Hepatic stellate cell (primary cell): ENCODE data around the gene ME3.

ENCODE experiments used
- DNase-seq: peaks from one replicate; pipeline ENCODE4 v3.0.0; 2011; ENCODE audit warnings: low spot score

The ME3 gene

DNA sequence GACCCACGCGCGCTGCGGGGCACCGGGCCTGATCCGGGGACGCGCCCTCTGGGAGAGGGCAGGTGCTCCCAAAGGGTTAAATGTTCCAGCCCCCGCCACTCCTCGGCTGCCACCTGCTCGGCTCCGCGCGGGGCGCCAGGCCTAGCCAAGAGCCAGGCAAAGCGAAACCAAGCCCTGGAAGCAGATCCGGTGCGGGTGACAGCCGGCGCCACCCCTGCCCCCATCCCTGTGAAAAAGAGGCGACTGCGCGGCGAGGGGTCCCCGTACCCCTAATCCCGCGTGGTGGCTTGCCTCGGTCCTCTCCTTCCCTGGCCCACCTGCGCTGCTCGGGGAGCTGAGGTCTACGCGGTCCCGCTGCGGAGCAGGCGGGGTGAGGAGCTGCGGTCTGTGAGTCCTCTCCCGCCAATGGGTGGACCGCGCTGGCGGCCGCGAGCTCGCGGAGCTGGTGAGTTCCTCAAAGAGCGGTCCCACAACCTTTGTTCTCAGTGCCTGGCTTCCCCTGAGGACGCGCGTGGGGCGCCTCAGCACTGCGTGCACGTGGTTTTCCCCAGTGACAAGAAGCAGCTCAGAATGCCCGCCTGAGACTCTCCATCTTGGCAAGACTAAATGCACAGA lies at the start of gene ME3:
Gene ME3 (minus strand): TSS at position 610 of the 615 bp plus-strand sequence.
- DNase-seq: peak; percentile 54

DNA sequence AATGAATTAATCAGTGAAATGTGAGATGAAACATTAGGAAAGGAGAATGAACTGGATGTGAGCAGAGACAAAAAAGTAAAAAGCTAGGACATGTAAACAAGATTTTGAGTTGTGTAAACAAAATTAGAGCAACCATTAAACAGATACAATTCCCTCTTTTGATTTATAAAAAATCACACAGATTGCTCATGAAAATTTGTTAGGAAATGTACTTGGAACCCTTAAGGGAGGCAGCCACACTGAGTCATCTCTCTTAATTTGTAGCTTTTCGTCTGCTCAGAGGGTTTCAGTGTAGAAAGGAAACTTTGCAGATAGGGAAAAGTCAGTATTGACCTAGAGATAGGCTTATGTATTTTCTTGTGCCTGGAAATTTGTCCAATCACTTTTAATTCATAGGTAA lies 49.6 kb upstream of the ME3 start:
- DNase-seq: no peak

DNA sequence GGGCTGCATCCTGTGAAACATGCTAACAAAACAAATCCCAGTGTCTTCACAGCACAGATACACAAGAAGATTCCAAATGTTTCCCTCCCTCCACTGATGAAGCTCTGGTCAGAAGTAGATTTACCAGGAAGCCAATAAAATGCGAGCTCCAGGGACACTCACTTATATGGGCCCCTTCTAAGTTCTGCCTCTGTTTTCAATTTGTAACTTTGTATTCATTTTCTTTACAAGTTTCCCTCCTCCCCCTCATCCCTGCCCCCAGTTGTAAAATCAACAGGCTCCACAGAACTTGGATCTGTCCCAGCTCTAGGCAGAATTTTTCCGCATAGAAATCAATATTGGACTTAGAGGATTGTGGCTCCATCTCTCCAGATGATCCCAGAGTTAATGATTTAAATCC lies 48.1 kb upstream of the ME3 start:
- DNase-seq: no peak

DNA sequence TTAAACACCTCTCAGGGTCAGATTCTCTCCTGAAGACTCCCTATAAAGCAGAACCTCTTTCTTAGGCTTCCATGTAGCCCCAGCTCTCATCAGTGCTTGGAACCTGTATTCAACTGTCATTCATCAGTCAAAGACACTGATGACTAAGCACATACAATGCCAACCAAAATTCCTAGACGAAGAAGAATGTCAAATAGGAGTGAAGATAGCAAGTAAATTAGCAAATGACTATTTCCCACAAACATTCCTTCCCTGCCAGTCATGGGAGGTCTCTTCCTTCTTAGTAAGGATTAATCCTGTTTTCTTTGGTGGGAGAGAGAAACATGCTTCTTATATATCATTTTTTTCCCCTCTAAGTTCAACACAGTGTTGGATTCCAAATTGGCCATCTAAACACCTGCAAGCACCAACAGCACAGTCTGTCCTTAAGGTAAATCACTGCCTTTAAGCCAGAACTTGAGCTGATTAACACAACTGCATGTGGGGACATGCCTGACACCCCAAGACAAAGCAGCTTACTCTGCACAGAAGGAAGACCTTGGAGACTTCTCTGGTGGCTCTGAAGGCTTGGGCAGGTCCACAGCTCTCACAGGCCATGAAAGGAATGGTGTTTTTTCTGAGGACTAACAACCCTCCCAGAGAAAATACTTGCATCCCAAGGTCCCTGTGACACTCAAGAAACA lies 47.5 kb upstream of the ME3 start:
- DNase-seq: peak; percentile 53

DNA sequence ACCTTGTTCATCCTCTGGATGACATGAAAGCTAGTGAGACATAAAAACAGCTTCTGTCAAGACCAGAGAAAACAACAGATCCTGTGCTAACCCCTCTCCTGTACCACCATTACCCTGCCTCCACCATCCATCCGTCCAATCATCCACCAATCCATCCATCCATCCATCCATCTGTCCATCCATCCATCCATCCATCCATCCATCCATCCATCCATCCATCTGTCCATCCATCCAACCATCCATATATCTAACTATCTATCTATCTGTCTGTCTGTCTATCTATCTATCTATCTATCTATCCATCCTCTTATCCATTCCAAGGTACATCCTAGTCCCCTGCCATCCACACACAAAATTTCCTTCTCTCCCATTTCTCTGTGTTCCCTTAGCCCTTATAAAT lies 46.6 kb upstream of the ME3 start:
- no peak for DNase-seq

DNA sequence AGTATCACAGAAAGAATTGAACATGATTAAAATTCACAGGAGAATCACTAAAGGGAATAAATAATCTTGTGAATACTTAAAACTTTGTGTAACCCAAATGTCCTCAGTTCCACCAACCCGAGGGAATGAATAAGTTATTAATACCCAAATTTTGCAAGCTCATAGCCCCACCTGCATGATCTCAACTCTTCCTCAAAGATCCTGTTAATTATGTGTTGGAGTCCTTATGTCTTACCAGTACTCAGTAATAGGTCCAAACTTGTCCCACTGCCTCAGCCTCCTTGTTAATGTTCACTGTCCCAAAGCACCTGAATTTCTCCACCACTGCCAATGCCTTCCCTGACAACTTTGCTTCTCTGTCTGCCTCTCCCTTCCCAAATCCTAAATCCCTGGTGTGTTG lies 46.1 kb upstream of the ME3 start:
- no peak for DNase-seq

DNA sequence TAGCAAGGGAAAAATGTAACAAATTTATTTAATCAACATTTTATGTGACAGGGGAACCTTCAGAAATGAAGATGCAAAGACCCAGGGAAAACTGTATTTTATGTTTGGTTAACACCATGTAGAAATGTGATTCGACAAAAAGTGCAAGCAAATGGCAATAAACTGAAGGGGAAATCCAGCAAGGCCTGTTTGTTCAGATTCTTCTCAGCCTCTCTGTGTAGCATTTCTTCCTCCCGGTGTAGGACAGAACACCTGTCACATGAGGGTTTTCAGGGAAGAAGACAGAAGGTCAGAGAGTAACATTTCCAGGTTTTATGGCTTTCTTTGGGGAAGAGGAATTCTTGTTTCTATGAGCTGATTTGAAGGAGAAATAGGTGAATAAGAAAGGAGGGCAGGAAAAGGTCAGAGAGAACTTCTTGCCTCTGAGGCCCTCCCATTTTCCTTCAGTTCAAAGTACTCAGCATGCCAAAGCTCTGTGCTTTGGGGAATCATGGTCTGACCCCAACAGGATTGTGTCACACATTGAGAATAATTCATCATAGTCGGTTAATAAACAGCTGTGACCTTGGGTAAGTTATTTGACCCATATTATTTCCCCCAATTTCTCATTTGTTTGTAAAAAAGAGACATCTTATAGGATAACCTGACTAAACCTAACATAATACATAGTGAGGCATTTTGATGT lies 45.5 kb upstream of the ME3 start:
- no peak for DNase-seq

DNA sequence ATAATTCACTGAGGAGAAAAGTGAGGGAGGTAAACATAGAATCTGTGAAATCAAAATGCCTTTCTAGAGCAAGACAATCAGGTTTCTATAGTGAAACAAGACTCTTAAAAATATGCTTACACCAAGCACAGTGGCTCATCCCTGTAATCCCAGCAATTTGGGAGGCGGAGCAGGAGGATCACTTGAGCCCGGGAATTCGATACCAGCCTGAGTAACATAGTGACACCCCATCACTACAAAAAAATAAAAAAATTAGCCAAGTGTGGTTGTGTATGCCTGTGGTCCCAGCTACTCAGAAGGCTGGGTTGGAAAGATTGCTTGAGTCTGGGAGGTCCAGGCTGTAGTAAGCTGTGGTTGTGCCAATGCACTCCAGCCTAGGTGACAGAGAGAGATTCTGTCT lies 43.2 kb upstream of the ME3 start:
- DNase-seq: no peak

DNA sequence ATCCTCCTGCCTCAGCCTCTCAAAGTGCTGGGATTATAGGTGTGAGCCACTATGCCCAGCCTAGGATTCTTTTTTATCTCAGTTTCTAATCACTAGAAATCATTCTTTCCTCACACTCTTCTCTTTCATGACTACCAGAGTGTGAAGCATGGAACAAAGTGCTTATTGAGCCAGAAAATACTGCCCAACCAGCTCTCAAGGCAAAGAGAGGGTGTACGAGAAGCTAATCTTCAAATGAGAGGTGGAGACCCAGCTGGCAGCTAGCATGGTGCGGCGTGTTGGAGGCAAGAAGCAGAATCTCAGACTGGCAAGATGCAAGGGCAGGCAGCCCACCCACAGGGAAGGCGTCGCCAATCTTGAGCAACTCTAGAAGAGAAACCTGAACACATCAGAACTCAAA lies 41.1 kb upstream of the ME3 start:
- no peak for DNase-seq

DNA sequence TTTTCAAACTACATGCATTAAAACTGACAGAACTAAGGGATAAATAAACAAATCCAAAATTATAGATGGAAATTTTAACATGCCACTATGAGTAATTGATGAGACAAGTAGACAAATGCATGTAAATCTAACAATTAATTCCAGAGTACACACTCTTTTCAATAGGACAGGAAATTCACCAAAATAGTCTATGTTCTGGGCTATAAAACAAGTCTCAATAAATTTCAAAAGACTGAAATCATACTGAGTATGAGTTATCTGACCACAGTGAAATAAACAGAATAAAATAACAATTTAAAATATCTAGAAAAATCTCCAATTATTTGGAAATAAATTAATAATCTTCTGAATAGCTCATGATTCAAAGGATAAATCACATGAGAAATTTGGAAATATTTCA lies 38.5 kb upstream of the ME3 start:
- DNase-seq: no peak

DNA sequence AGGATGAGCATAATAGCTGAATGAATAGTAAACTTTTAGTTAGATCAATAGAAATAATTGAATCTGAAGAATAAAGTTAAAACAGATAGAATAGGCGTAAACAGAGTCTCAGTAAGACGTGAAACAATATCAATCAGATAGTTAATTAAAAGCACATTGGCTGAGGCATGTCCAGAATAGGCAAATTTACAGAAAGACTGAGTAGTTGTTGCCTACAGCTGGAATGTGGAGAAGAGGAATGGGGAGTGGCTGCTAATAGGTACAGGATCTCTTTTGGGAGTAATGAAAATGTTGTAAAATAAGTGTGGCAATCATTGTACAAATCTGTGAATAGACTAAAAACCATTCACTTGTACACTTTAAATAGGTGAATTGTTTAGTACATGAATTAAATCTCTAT lies 36.3 kb upstream of the ME3 start:
- no peak for DNase-seq

DNA sequence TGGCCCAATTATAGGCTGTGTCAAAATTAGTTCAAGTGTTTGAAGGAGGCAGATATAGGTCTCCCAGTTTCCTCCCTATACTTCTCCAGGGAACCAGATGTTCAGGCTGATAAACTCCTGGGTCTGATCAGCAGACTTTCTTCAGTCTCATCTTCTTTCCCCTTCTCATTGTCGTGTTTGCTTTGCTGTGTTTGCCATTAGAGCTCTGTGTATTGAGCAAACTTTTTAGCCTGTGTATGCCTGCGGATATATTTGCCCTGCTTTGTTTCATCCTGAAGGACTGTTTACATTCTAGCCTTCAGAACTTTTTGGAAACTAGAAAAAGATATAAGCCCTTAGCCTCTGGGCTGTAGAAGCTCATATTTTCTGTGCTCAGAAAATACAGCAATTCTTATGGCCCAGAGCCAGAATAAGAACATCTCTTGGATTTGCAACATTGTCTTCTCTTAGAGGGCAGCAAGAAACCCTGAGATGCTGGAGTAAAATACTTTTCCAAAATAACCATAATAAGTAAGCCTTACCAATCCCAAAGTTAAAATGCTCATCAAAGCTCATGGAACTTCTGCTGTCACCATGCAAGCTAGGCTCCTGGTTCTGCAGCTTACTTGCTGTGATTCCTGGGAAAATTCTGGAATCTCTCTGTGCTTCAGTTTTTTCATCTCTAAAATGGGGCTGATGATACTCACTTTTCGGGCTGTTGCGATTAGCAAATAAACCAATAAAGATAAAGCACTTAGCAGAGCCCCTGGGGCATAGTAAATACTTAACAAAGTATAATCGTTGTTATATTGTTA lies 34.1 kb upstream of the ME3 start:
- no peak for DNase-seq

DNA sequence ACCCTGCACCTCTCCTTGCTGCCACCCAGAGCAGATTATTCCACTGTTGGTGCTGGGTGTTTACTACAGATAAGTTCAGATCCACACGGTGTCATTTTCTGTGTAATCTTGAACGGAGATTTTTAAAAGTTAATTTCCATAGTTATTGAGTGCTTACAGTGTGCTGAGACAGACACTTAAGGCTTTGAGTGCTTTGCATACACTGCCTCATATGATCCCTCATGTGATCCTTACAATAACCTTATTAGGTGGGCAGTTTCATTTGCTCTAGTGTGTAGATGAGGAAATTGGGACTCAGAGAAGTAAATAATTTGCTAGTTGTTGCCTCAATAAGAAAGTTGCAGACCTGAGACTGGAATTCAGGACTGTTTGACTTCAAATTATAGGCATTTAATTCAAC lies 32.3 kb upstream of the ME3 start:
- DNase-seq: no peak

DNA sequence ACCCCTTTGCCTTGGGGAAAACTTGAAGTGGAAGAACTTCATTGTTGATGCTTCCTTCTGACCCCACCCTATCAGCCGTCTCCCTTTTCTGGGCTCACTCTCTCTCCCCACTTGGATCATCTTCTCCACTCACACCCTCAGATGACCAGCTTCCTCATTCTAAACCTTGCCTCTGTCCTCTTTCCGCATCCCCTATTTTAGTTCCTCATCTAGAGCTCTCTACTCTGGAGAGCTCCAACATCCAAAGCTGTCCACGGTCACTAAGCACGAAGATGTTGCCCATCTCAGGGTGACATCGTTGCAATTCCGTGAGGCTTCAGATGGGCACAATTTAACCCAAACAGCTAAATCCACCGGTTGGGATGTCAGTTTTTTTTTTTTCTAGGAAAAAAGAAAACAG lies 31.6 kb upstream of the ME3 start:
- DNase-seq: no peak

DNA sequence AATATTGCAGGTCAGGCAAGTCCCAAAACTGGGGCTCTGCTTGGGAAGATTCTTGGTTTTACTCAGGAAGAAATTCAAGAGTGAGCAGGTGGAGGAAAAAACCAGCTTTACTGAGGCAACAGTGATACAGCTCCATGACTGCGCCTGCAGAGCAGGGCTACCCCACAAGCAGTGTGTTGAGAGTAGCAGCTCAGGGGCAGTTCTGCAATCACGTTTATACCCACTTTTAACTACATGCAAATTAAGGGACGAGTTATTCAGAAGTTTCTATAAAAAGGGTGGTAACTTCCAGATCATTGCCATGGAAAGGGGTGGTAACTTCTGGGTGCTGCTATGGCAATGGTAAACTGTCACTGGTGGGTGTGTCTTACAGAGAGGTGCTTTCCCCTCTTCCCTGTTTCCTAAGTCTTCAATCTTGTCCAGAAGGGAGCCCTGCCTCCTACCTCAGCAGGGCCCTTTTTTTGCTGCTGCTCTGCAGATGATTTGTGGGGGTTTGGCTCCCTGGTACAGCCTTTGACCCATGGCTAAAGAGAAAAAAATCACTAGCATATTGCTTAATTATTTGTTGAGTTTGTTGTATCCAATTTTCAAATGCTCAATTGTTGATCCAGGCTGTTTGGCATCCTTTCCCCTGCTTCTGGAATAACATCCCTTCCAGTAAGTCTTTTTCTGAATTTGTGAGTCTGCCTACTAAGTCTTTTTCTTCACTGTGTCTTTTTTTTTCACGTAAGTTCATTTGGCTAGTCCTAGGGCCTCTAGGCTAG lies 30.0 kb upstream of the ME3 start:
- no peak for DNase-seq

DNA sequence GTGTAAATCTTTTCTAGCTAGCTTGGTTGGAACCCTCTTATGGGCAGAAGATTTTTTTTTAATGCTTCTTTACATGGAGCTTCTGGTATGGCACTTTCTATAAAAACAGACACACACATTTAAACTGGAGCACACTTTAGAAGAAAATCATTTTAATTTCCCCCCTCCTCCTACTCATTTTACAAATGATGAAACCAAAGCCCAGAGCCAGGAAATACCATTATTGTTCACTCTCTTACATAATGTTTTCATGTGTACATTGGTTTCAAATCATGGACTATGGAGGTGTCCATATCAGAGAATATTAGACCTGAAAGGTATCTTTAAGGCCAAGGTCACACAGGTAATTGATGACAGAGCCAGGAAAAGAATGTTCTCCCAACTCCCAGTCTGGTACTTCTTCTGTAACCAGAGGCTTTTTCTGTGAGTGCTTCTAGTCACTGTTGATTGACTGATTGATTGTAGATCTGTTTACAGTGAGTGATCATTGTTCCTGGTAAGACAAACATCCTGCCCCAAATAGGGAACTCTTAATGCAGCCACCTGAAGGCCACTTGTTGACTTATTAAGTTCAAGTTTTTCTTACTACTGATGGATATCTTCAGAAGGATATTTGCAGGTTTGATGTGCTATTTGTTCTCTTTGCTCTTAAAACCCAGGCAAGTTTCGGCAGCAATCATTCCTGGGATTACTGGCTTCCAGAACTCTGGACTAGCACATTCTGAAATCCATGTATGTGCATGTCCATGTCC lies 26.8 kb upstream of the ME3 start:
- DNase-seq: no peak

DNA sequence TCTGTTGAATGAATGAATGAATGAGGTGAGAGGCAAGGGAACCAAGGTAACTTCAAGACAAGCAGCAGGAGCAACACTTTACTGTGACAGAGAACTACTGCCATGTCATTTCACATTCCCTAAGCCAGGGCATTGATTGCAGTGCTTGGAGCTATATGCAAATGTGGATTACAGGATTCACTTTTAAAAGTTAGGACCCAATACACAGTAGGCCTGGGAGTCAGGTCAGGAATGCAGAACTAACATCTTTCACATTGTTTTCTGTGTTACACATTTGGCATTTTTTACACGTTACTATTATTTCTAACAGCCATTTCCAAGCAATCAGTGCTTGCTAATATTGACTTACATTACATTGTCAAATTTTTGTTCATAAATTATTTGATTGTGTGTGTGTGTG lies 26.2 kb upstream of the ME3 start:
- no peak for DNase-seq

DNA sequence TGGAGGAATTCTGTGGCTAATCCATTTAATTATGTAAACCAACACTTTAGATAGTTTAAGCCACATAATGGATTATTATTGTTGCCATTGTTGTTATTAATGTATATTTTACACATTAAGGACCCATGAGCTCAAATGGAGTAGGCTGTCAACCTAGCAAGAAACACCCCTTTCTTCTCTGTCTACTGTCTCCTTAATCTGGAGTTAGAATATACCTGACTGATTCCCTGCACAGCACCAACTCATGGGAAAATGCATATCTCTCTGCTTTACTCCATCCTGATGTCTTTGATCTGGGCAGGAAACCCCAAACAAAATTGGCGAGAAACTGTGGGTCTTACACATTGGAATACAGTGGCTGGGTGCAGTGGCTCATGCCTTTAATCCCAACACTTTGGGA lies 24.0 kb upstream of the ME3 start:
- DNase-seq: no peak

DNA sequence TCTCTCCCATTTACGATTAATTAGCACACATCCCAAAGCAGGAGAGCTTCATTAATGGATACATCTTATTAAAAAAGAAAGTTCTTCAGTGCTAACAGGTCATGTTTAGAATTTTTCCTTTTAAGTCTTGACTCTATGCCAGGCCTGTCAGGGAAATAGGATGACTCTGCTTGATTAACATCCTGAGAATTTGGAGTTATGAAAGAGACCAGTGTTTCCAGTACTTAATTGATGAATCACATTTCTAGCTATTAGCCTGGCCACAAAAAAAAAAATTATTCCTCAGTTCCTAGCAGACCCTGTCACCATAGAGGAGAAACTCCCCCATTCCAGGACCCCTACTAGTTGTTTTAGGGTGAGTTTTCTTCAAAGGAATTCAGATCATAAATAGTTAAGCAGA lies 23.6 kb upstream of the ME3 start:
- peak; percentile 48 for DNase-seq

DNA sequence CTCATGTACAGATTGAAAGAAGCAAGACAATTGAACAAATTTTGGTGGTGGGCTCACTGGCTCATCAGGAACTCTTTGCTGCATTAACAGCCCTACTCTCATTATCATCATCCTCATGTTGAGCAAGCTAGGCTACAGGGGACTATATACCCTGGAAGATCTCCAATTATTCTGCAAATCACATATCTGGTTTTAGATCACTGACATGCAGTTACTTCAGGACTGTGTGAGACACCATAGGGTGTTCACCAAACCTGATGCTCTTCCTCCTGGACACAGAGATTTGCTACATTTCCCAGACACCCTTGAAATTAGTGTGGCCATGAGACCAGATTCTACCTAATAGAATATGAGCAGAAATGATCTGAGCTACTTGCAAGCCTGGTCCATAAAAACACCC lies 23.0 kb upstream of the ME3 start:
- DNase-seq: no peak

DNA sequence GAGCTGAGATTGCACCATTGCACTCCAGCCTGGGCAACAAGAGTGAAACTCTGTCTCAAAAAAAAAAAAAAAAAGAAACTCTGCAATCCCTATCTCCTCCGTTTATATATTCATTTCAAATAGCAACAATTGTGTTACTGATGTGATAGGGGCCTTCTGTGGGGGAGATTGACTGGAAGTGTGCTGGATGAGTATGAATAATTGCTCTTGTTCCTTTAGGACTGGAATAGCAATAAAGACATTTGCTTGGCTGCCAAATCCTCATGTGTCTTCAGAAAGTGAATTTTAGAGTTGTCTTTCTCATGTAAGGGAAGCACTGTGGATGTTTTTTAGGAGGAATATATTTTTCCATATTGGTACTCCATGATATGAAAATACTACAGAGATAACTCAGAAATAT lies 21.1 kb upstream of the ME3 start:
- no peak for DNase-seq
